Lower leg skin (tissue), 4 donors: ENCODE results near the gene PFKFB2. TPM values are rescaled to one million over a fixed set of nuclear protein-coding genes. Genes with fewer than 3 reads are reported as not detected.

ENCODE experiments used
- DNase-seq, 2 donors: peaks; one replicate each; pipeline ENCODE4 v3.0.0-alpha.2; 2019; ENCODE audit warnings: low spot score in 2 of 2
- H3K4me3 ChIP-seq: fragments of 200-600 bp; sonication (generic); 2 replicates; pipeline ENCODE4 v1.5.1; 2017; ENCODE audit warnings: mild to moderate bottlenecking, low read depth; ENCODE audit not compliant: poor library complexity, severe bottlenecking
- CTCF ChIP-seq, 3 donors: fragments of 450-650 bp; IDR thresholded peaks; one replicate each; pipeline ENCODE4 v1.5.1; 2016; ENCODE audit warnings: antibody characterized with exemption in 3 of 3, mild to moderate bottlenecking in 3 of 3, moderate library complexity in 2 of 3
- POLR2A ChIP-seq, 2 donors: fragments of 450-650 bp; IDR thresholded peaks; one replicate each; pipeline ENCODE4 v1.6.1; 2016 to 2017; ENCODE audit warnings: antibody characterized with exemption in 2 of 2, mild to moderate bottlenecking in 1 of 2, moderate library complexity in 1 of 2
- WGBS, 2 donors: methylation state at CpG; one replicate each; pipeline ENCODE4 v1.1.5; 2018; 5-methylcytosine and 5-hydroxymethylcytosine counted together
- intact Hi-C: fragments of 100-400 bp; cut with DNase I; formaldehyde crosslinking; loops from one replicate; pipeline ENCODE4 v1.15.0; 2023; ENCODE audit warnings: low total_unique reads
- total RNA-seq, 4 donors: library from RNA; depleted of rRNA; stranded (reverse); fragments of >200 nt; gene quantifications; one replicate each; pipeline ENCODE4 v1.1.0, GENCODE V29; 2016

PFKFB2 gene
- total RNA-seq, 4 donors from 2014 or later = 12.6 to 22.6 (median 16.8) TPM

DNA sequence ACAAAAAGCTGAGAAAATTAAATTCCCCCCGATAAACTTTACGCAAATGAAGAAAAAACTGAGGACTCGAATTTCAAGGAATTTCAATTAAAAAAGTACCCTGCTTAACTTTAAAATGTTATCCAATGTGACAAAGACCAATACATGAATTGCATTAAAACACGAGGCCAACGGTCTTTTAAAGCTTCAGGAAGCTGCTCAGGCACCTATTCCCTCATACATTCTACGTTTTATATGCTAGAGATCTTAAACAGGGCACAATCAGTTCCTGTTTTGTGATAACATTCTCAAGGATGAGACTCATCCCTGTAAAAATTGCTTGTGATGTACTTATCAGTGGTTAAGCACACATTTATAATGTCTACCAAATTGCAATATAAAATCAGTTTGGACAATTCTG is 5.0 kb upstream of the PFKFB2 start:
- DNase-seq = no peak
- intact Hi-C loops = no loop called here
- H3K4me3 ChIP-seq = no peak overlapping the region
- no peak for TF ChIP-seq POLR2A (IDR thresholded peaks at IDR 0.05)
- no peak for TF ChIP-seq CTCF (IDR thresholded peaks at IDR 0.05)
- WGBS, 2 donors = 86 to 88% methylated on average over 6 of the region's 6 CpGs

- TF ChIP-seq POLR2A (IDR thresholded peaks at IDR 0.05) = no peak
- H3K4me3 ChIP-seq = no peak overlapping the region
- WGBS, 2 donors = 75 to 85% methylated on average over 4 of the region's 4 CpGs
- DNase-seq = no peak
- intact Hi-C loops = no loop called here
These were observed 4.0 kb upstream of the PFKFB2 start for GRCh38 chr1:207049054-207049453.

- intact Hi-C loops = no loop called here
- TF ChIP-seq POLR2A (IDR thresholded peaks at IDR 0.05) = no peak
- no peak for TF ChIP-seq CTCF (IDR thresholded peaks at IDR 0.05)
- no peak for DNase-seq
- H3K4me3 ChIP-seq = no peak overlapping the region
- WGBS, 2 donors = 47 to 51% methylated on average over 8 of the region's 8 CpGs
These were observed 3.6 kb upstream of the PFKFB2 start for GRCh38 chr1:207049514-207049913.

GRCh38 chr1:207049974-207050391 is 3.1 kb upstream of the PFKFB2 start:
- TF ChIP-seq CTCF (IDR thresholded peaks at IDR 0.05) (peak in 1 of 3 donors; percentile 14), POLR2A (IDR thresholded peaks at IDR 0.05) (no peak)
- DNase-seq = no peak
- intact Hi-C loops = no loop called here
- H3K4me3 ChIP-seq = peak overlapping the region; percentile 98
- 0 to 1% methylated on average over 6 of the region's 6 CpGs for WGBS, 2 donors

- WGBS, 2 donors = 1 to 2% methylated on average over 38 to 44 of the region's 47 CpGs
- DNase-seq = peak; percentile 89 to 99
- TF ChIP-seq POLR2A (IDR thresholded peaks at IDR 0.05) (no peak), CTCF (IDR thresholded peaks at IDR 0.05) (peak in 1 of 3 donors; percentile 13)
- intact Hi-C loops = no loop called here
- peak overlapping the region; percentile 98 for H3K4me3 ChIP-seq
These were observed 2.4 kb upstream of the PFKFB2 start for GRCh38 chr1:207050480-207051190.

DNA sequence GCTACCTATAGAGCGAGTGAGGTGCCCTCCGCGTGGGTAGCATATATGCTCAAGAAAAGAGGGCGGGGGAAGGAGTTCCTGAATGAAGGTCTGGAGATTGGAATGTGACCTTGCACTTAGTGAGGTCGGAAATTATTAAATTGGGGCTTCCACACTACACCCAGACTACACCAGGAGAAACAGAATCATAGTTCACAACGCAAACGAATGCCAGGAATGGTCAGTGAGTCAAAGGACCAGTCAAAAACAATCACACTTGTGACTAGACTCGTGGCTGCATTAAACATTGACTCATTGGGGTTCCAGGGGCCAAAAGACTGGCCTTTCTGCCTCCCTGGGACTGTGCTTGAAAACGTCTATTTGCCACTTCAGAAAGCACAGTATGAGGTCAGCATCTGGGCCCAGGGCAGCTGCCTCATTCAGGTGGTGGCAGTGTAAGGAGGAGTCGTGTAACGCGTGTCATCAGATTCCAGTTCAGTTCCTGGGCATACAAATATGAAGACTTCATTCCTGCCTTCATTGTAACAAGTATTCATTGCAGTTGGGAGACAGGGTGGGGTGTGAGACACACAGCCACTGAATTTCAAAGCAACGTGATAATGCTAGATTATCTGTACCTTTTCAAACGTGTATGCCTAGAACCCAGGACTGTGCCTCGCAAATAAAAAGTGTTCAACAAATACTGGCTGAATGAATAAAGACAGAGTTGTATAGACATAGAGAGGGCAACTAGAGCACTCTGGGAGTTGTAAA is 1.7 kb upstream of the PFKFB2 start, which contains the start of gene YOD1:
Gene YOD1 (minus strand): TSS at position 18 of the 753 bp plus-strand sequence. CDS start 178 bp downstream, outside the sequence.
- TF ChIP-seq CTCF (IDR thresholded peaks at IDR 0.05) = no peak
- TF ChIP-seq POLR2A (IDR thresholded peaks at IDR 0.05) = no peak
- intact Hi-C loops = no loop called here
- no peak for DNase-seq
- peak within 1 kb of the TSS; percentile 98 for H3K4me3 ChIP-seq
- WGBS, 2 donors = 40 to 42% methylated on average over 15 of the region's 15 CpGs
